NCI-H748 (cell line): ENCODE results near the gene DIDO1.

Experiments used
- DNase-seq: peaks from one replicate; lab custom pipeline; 2025; ENCODE audit not compliant: unreplicated experiment; lab: John Stamatoyannopoulos, UW

Gene DIDO1

DNA sequence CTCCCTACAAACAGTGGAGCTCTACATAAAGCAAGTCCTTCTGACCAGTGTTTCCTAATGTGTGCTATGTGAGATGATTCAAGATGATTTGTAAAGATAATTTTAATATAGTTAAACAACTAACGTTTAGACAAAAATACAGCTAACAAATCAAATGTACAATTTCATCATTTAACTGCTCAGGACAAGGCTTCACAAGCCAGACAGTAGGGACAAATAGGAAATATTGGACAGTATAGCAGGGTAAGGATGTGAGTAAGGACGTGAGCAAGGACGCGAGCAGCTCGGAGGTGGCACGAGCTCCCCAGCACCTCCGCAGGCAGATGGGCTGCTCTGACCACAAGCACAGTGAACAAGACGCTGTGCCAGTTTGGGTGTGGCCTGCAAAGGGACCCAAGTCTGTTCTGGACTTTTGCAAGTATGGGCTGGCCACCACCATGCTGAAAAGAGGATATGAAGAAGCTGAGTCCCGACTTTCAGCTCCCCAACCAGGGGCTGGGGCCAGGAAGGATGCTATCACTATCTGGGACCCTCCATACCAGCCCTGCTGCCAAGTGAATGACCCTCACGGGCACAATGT is 14.5 kb downstream of the DIDO1 start:
- DNase-seq, result no peak

DNA sequence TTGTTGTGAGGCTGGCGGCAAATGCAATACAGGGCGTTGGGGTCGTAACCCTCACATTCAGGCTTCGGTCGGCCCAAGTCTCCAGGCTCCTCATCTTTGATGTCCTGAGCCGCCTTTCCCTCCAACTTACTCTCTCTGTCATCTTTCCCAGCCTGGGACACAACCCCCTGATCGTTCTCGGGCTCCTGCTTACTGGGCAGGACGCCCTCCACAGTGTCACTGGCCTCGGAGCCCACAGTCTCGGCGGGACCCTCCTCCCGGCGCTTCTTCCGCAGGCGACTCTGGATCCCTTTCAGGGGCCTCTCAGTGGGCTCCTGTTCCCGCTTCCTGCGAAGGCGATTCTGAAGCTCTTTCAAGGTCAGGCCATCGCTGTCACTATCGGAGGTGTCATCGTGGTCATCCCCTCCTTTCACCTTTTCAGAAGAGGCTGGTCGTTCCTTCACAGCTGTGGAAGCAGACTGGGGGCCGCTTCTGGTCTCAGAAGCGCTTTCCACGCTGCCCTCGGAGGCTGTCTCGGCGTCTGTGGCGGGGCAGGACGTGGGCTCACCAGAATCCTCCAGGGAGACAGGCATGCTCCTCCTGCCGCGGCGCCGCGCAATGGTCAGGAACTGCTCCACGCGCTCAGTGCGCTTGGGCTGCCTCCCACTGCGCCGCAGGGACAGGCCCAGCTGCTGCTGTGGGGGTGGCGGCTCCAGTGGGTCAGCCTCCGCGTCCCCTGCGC is 15.4 kb downstream of the DIDO1 start:
- DNase-seq, result no peak

DNA sequence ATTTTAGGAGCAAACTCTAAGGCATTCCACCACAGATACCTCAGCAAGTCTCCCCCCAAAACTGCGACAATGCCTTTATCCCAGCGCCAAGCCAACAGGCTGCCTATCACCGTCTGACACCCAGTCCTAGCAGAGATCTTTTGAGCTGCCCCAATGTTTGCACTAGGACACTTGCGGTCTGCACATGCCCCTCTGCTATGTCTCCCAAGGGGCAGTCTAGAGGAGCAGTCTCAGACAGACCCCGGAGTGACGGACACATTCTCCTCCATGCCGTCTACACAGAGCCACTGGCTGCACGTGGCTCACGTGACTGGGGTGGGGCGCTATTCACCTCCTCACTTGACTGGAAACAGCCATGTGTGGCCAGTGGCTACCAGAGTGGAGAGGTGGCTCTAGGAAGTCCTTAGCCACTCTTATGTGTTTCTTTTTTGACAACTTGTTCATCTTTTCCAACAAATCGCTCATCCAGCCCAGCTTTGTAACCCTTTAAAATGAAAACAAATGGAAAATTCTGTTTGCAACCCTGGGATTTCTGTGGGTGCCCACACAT is 16.0 kb downstream of the DIDO1 start:
- no peak for DNase-seq

DNA sequence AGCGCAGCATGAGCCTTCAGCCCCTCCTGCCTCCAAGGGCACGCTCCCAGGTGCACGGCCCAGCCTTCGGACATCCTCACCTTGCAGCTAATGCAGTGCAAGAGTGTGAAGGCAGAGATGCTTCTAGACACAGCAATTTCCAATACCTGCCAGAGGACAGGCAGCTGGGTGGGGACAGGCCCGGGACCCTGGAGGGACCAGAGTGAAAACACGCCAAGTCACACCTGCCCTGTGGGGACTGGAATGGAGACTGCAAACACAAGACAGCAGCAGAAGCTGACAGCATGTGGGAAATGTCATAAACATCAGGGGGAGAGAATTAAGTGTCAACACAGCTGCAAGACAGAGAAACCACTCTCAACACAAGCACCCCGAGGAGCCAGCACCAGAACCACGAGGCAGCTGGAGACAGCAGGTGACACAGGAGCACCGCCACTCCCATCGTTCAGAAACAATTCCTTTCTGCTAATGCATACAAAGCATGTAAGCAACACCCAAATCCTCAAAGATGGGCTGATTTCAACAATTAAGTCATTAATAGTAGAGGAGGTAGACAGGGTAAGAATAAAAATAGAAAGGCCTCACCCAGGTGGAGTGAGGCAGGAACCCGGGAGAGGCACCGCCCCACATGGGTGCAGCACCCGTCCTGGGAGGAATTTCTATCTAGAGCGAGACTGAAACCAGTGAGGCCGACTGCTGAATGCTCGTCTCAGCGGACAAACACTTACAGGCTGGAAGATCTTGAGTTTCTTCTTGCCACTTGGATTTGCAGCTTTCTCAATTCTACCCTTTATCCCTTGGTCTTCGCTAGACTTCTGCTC is 17.1 kb downstream of the DIDO1 start:
- DNase-seq, result peak; percentile 96

DNA sequence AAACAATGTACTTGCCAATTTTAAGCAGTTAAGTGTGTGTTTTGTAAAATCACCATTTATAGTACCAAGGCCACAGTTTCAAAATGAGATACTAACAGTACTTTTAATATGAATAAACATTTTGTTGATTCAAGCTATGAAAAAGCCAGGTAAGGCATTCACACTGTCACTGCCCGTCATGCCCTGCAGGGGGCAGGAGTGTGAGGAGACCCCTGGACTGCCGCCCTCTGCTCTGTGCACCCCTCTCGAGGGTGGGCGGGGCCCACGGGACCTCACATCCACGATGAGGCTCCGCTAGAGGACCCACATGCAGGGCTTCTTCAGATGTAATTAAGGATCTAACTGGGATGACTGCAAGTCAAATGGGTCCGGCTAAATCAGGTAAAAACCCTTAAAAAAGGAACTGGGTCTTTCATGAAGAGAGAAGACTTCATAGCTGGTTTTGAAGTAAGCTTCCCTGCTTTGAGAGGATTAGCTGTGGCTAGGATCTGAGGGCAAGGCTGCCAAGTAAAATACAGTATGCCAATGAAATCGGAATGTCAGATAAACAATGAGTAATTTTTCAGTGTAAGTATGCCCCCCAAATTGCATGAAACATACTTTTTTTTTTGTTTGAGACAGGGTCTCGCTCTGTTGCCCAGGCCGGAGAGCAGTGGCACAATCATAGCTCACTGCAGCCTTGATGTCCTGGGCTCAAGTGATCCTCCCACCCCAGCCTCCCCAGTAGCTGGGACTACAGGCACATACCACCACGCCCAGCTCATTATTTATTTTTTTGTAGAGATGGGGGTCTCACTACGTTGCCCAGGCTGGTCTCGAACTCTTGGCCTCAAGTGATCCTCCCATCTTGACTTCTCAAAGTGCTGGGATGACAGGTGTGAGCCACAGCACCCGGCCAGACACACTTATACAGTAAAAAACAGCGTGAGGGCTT is 18.7 kb downstream of the DIDO1 start:
- DNase-seq, result no peak

DNA sequence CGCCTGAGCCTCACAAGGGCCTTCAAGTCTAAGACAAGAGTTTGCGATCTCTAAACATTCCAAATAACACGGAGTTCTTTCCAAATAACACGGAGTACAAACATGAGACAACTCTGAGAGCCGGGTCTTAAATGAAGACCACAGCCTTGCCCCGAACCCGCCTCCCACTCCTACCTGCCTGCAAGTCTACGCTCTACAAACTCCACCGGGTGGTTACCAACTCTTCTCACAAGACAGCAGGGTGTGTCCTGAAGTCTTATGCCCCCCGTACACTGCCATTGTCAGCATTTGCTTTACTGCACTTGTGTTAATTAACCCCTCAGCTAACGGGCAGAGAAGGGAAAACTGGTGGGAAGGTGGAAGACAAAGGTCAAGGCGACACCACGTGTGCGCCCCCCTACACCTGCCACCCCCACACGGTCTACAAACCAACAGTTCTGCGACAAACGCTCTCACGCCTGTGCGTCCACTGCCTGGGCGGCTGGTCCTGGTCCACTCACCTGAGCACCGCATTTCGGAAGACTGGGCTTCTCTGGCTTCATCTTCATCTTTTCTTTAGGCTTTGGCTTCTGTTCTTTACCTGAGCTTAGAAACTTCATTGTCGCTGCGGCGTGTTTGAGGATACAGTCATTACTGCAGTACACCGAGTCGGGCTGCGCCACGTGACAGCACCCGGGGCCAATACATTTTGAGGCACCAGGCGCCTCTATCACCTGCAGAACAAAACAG is 19.5 kb downstream of the DIDO1 start:
- no peak for DNase-seq

DNA sequence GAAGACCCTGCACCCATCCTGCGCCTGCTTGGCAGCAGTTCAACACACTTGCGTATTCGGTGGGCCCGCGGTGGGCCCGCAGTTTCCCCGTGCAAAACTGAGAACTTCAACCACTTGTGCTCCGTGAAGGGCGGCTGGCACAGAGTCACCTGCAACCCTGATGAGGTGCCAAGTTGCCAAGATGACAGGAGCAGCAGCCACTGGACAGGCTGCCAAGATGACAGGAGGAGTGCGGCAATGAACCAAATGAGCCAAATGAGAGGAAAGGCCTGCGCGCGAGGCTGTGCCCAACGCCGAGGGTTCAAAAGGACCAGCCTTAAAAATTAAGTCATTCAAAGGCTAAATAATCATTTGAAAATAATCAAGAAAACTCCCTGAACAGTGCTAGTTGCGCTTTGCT is 20.1 kb downstream of the DIDO1 start:
- no peak for DNase-seq

DNA sequence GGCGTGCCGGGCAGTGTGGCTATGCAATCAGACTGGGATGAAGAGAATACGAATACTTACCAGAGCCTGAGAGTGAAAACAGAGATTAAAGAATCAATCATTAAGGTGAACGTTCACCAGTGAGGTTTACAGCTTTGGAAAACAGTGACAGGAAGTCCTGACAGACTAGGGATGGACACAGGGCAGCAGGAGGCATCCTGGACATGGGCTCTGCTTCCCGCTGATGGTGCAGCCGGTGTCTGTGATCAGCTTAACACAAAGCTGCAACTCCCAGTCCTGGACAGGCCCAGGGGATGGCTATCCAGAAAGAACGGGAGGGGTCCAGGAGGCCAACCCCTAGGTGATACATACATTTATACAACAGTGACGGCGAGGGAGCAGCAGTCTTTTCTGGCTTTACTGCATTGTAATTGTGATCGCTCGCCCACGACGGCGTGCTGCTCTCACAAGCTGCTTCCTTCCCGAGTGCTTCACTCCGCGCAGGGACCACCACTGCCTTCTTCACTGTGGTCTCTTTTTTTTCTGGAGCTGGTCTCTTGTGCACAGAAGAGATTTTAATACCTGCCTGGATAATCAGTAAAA is 20.7 kb downstream of the DIDO1 start:
- no peak for DNase-seq

DNA sequence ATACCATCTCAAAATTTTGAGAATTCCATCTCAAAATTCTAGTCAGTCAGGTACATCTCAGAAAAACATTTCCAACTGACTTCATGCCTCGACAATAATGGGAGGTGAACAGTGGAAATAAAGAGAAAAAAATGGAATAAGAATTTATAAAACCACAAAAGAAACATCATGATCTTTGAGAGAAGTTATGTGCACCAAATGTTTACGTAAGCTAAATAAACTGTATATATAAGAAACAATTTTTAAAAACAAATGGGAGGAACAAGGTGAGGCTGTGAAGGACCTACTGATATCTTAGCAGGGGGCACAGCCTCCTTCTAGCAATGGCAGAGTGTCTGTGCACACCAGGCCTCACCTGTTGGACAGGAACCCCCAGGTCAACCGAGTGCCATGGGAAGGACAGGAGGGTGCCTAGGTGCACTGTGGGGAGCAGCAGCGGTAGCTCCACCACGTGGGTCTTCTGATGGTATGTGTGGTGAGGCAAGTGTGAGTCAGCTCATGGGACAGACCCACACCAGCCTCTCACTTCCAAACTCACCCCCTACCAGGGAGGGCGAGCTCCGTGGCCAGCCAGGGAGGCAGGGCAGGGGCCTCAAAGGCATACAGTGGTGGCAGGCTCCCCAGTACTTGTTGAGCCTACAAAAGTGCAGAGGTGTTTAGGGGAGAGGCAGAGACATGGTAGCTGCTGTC is 23.2 kb downstream of the DIDO1 start:
- DNase-seq, result no peak

DNA sequence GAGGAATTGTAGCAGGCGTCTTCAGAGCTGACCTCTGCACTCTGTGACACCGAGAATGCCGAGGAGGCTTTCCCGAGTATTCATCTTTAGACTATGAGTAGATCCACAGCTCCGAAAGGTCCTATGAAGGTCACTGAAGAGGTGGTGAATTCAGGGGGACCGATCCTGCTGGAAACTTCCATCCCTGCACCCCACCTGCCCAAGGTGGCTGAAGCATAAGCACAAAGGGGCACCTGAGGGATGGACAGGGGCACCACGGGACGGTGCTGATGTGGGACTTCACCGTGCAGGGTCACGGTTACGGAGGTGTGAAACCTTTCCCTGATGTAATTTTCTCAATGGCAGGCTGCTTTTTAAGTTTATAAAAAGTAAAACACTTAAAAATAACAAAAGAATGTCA is 24.4 kb downstream of the DIDO1 start:
- no peak for DNase-seq

DNA sequence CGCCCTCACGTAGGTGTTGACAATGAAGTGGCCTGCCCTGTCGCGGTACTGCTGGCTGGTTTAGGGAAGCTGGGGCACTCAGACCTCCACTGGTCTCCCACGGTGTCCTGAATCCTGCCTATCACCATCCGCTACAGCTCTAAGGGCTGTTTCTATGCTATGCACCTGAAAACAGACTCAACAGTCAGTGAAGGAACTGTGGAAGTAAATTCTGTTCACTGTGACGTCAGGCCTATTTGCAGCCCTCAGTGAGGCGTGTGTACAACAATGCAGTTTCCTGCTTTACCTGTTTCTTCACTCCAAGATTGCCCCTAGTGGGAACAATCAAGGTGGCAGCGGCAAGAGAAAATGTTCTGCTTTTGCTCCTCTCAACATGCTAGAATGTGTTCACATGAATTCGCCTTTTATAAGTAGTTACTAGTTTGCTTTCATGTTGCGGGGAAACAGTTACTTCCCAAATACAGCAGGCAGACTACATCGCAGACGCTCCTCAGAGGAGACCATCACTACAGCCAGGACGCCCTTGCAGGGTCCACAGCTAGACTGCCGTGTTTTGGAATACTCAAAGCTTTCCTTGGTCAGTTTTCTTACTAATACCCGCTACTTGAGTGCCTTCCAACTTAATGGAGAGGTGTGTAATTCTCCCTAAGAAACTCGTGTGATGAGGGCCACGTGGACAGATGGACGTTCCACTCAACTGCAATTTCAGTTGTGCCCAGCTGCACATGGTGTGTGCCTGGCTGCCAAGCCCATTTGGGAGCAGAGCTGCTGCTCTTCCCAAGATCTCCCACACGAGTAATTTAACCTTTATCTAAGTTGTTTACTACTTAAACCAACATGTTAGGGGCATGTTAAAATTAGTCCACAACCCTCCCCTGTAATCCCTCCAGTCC is 25.4 kb downstream of the DIDO1 start:
- DNase-seq, result peak; percentile 41

DNA sequence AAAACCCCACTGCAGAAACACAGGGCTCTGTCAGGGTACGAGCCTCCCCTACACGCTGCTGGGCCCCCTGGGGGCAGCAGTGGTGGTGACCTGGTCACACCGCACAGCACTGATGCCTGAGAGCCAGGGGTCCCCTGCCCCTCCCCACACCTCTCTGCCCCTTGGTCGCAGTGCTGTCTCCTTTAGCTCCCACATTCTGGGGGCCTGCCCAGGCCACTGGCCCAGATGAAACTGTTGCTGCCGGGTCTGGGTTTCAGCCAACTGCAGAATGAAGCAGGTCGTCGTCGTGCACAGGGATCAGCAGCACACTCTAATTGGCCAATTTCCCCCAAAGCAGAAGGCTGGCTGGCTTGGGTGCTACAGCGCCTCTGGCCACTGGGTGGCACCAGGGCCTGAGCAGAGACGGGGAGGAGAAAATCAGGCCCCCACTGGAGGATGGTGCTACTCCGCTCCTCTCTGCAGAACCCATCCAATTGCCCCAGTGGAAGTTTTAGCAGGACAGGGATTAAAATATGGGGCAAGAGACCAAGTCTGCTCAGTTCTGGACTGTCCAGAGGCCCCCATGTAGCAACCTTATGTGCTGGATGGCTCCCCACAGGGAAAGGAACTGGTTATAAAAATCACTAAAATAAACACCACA is 26.1 kb downstream of the DIDO1 start:
- DNase-seq, result peak; percentile 63

DNA sequence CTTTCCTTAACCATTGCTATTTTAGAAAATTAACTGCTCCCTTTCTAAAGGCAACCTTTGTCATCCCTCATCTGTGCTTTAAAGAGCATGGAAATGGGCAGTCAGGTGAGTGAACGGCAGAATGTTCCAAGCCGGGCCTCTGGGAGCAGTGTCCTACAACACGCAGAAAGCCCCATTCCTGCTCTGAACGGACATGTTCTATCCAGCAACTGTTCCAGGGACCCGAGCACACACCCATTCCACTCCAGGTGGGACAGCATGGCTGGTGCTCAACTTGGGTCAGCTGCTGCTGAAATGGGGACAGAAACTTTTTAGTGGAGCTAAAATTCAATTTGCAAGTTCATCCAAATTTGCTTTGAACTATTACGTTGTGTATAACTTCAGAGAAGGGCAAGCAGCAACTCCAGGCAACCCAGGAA is 26.7 kb downstream of the DIDO1 start:
- no peak for DNase-seq

DNA sequence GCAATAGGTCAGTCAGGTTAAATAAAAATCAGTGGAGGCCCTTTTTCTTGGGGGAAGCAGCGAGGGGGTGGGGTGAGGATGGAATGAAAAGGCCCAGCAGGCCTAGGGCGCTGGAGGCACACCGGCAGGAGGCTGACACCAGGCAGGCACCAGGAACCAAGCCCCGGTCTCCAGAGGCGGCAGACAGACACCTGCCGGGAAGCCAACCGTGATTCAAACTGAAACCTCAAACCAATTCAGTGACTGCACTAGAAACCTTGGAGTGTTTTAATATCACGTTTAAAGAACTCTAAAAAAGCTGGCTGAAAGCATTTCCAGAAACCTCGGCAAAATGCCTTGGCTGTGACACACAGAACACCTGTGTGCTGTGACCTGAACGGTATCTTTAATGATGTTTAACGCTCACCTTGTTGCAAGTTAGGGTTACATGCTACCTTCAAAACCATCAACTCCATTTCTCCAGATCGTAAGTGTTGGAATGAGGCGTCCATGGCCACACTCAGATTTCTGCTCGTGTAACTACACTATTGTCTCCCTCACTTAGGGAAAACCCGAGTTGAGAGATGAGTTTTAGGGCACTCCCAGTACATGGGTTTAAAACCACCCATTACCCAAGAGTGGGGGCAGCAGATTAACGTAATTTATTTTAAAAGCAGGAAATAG is 27.2 kb downstream of the DIDO1 start:
- DNase-seq, result no peak

DNA sequence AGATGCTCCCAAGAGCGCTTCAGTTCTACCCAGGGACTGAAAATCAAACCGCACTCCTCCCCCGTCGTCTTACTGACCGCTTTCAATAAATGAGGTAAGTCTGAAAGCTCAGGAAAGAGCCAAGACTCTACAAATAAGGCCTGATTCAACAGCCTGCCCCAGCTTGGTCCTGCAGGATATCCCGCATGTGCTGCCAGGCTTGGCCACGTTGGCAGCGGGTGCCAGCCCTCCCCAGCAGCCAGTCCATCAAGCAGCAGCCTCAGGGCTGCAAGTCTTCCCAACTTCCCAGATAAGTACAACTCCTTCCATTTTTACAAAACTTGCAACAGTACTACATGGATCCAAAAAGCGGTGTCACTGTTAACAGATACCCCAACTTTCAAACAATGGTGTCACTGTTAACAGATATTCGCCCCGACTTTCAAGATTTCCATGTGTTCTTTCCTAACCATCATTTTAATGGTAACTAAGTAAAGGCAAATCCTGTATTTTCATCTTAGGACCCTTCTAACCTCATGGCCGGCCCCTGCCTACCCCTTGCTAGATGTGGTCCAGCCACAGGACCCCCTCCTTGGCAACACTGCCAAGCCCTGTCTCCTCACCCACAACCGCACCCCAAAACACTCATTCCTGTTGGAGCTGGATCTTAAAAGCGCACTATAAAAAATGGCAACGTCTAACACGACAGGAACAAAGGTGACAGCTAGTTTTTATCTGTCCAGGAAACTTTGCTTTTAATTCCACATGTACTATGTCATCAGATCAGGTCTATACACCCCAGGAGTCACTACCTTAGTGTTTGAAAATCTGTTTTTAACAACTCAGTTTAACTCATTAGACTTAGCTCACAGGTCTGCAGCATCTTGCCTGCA is 28.0 kb downstream of the DIDO1 start:
- no peak for DNase-seq

DNA sequence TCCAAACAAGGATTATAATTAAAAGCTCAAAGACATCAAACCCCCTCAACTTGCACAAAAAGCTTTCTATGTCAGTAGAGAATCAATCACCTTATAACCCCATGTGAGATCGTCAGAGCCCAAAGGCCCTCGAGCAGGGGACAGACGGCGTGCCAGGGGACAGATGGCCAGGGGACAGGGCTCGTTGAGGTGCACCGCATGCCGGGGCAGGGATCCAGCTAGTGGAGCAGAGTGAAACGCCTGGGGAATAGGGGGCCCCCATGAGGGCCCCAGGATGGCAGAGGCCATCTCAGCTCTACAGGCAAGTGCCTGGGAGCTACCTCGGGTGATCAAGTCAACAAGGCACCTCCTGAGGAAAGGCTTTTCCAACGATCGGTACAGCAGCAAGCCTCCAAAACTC is 28.6 kb downstream of the DIDO1 start:
- no peak for DNase-seq
